ENCODE results near the gene SRGAP3. TPM values are rescaled to one million over a fixed set of nuclear protein-coding genes. Genes with fewer than 3 reads are reported as not detected.
A peak's percentile ranks its signal among the peaks of the same experiment; 100 is the strongest.

SRGAP3 gene
- total RNA-seq, 6 experiments from 2014 or later: 1.8 to 5.2 (median 3.1) TPM

DNA sequence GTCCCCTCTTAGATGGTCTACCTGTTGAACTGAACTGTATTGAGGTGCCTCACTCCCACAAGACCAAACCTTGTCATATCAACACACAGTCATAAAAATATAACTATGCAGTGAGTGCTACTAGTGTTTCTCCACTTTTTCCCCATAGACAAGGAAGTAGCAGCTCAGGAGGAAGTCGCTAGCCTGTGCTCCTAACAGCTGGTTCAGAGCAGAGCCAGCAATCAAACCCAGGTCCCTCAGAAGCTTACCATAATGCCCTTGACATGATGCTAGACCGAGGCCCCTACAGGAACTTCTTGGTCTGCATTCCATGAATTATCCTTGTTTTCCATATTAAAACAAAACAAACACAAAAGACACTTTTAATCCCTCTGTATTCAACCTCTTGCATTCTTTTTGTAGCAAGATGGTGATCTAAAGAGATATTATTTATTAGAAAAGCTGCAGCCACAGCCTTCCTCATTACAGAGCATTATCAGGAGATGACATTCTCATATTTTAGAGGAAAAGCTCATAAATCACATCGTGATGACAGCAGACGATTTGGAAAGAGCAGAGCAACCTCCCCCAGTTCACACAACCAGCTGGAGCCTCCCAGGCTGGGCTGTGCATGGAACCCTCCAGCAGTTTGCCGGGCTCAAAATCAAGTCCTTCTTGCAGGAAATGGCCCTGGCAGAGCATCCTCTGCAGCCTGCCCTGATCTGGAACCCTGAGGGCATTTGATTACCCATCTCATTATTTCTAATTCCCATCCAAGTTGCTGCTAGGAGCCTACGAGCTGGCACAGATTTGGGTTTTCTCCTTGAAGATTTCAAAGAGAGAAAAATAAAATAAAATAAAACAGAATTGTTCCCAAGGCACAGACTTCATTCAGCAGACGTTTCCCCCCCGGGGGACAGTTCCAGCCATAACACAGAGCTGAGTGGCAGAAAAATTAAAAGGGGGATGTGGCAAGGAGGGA lies 118.8 kb downstream of the SRGAP3 start:
- no peaks in the 10 kb centered on the region for H3K36me3 ChIP-seq
- no peaks in the 10 kb centered on the region for H3K4me1 ChIP-seq
- no peak overlapping the region for H3K4me3 ChIP-seq
- no peaks in the 10 kb centered on the region for H3K27me3 ChIP-seq
- no peaks in the 10 kb centered on the region for H3K9me3 ChIP-seq
- intact Hi-C loops (cut with DNase I): no loop called here
- no peak for DNase-seq
- H3K27ac ChIP-seq: no peak overlapping the region
- TF ChIP-seq, protein P1, sequence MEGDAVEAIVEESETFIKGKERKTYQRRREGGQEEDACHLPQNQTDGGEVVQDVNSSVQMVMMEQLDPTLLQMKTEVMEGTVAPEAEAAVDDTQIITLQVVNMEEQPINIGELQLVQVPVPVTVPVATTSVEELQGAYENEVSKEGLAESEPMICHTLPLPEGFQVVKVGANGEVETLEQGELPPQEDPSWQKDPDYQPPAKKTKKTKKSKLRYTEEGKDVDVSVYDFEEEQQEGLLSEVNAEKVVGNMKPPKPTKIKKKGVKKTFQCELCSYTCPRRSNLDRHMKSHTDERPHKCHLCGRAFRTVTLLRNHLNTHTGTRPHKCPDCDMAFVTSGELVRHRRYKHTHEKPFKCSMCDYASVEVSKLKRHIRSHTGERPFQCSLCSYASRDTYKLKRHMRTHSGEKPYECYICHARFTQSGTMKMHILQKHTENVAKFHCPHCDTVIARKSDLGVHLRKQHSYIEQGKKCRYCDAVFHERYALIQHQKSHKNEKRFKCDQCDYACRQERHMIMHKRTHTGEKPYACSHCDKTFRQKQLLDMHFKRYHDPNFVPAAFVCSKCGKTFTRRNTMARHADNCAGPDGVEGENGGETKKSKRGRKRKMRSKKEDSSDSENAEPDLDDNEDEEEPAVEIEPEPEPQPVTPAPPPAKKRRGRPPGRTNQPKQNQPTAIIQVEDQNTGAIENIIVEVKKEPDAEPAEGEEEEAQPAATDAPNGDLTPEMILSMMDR (IDR thresholded peaks at IDR 0.05): no peak
- TF ChIP-seq POLR2A (IDR thresholded peaks at IDR 0.05): no peak
- ATAC-seq: peak in 1 of 4 donors; percentile 22
- 65% methylated on average over 8 of the region's 8 CpGs for WGBS (ENCODE audit: insufficient coverage, low coverage, low lambda C conversion rate, missing lambda C conversion rate)

DNA sequence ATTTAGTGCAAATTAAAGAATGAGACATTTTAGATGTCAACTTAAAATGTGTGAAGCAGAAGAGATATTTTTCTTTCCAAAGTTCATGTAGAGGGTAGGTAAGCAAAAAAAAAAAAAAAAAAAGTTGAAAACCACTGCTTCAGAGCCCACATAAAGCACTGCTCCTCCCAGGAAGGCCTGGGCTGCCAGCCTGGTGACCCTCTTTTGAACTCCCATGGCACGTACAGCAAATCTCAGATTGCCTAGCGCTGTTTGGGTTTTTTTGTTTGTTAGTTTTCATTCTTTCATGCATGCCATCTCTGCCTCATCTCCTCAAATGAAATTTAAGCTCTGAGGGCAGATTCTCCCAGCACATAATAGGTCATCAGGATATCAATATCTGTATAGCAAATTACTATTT lies 120.1 kb downstream of the SRGAP3 start:
- 56% methylated on average over 2 of the region's 2 CpGs for WGBS (ENCODE audit: insufficient coverage, low coverage, low lambda C conversion rate, missing lambda C conversion rate)
- no peak for ATAC-seq
- intact Hi-C loops (cut with DNase I): no loop called here
- no peak overlapping the region for H3K4me3 ChIP-seq
- H3K9me3 ChIP-seq: no peaks in the 10 kb centered on the region
- H3K36me3 ChIP-seq: no peaks in the 10 kb centered on the region
- H3K4me1 ChIP-seq: no peaks in the 10 kb centered on the region
- no peak for DNase-seq
- no peak for TF ChIP-seq POLR2A (IDR thresholded peaks at IDR 0.05)
- TF ChIP-seq, protein P1 (IDR thresholded peaks at IDR 0.05): no peak
- H3K27me3 ChIP-seq: no peaks in the 10 kb centered on the region
- H3K27ac ChIP-seq: no peak overlapping the region

DNA sequence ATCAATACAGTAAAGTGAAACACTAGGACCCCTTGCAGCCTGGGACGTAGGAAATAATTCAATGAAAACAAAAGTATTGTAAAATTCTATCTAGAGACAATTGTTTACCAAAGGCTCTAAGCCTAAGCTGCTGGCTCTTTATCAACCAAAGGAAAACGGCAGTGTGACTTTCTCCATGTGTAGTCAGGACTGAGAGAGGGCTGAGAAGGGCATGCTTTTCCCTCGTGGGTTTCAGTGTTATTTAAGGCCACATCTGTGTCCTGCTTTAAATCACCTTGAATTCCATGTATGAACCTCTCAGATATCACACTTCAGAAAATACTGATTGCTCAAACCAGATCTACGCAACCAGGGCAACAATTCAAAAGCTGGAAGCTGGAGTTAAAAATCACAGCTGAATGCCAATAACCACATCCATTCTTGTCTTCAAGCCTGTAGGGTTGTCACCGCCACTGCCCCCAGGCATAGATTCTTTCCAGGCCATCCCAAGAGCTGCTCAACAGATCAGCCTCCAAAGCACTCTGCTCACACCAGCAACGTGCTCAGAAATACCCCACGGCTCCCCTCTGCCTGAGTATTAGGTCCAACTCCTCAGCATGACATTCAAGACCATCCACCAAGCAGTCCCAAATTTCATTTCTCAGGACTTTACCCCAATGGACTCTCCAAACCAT lies 124.0 kb downstream of the SRGAP3 start:
- no peaks in the 10 kb centered on the region for H3K27me3 ChIP-seq
- no peaks in the 10 kb centered on the region for H3K9me3 ChIP-seq
- no peak for DNase-seq
- ATAC-seq: no peak
- no peak overlapping the region for H3K27ac ChIP-seq
- no peak overlapping the region for H3K4me3 ChIP-seq
- no peaks in the 10 kb centered on the region for H3K36me3 ChIP-seq
- WGBS (ENCODE audit: insufficient coverage, low coverage, low lambda C conversion rate, missing lambda C conversion rate): 92% methylated on average over 2 of the region's 7 CpGs
- TF ChIP-seq POLR2A (IDR thresholded peaks at IDR 0.05): no peak
- TF ChIP-seq, protein P1 (IDR thresholded peaks at IDR 0.05): no peak
- no peaks in the 10 kb centered on the region for H3K4me1 ChIP-seq
- intact Hi-C loops (cut with DNase I): no loop called here

- ATAC-seq: no peak
- WGBS (ENCODE audit: insufficient coverage, low coverage, low lambda C conversion rate, missing lambda C conversion rate): 84% methylated on average over 4 of the region's 15 CpGs
- Histone ChIP-seq H3K9me3 (no peaks in the 10 kb centered on the region), H3K27me3 (no peaks in the 10 kb centered on the region), H3K27ac (no peak overlapping the region), H3K36me3 (no peaks in the 10 kb centered on the region), H3K4me3 (no peak overlapping the region), H3K4me1 (no peaks in the 10 kb centered on the region)
- intact Hi-C loops (cut with DNase I): no loop called here
- no peak for TF ChIP-seq POLR2A (IDR thresholded peaks at IDR 0.05)
- DNase-seq: no peak
Measured at GRCh38 chr3:9124730-9125129, 124.7 kb downstream of the SRGAP3 start.

DNA sequence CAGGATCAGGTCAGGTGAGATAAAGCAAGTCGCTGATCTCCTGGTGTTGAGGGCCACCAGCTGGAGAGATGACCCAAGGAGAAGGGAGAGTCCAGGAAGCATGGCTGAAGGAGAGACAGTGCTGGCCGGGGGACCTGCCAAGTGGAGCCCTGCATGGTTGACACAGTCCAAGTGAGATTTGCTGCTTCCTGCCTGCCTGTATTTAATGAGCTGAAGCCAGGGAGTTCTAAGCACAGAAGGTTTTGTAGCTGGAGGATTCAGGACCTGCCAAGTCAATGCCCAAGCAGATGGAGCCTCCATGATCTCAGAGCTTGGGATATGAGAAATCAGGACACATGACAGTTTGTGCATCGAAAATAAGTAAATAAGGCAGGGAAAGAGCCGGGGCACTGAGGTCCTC lies 125.6 kb downstream of the SRGAP3 start:
- intact Hi-C loops (cut with DNase I): no loop called here
- H3K9me3 ChIP-seq: no peaks in the 10 kb centered on the region
- no peak for ATAC-seq
- no peaks in the 10 kb centered on the region for H3K36me3 ChIP-seq
- no peak for DNase-seq
- H3K4me1 ChIP-seq: no peaks in the 10 kb centered on the region
- no peak for TF ChIP-seq POLR2A (IDR thresholded peaks at IDR 0.05)
- TF ChIP-seq, protein P1 (IDR thresholded peaks at IDR 0.05): no peak
- no peak overlapping the region for H3K4me3 ChIP-seq
- no peak overlapping the region for H3K27ac ChIP-seq
- whole genome bisulfite sequencing (ENCODE audit: insufficient coverage, low coverage, low lambda C conversion rate, missing lambda C conversion rate): 77% methylated on average over 4 of the region's 4 CpGs
- H3K27me3 ChIP-seq: no peaks in the 10 kb centered on the region
